HepG2 (cell line): Measurements from ENCODE around the gene KRT32. TPM values are rescaled to one million over a fixed set of nuclear protein-coding genes. Genes with fewer than 3 reads are reported as not detected.

Experiments used
- ATAC-seq: fragments of 200-7000 bp; cut with Tn5 transposase; 3 replicates; pipeline ENCODE4 v1.9.1; 2020; ENCODE audit warnings: mild to moderate bottlenecking, moderate library complexity
- BruUV-seq: library from RNA; stranded (reverse); fragments of 400-500 nt; replicated peaks from 2 replicates; lab custom pipeline; 2021; lab: Mats Ljungman, UMichigan
- CTCF ChIA-PET: fragments of 300-600 bp; formaldehyde crosslinking; extraction: SDS; loops from one replicate; lab custom pipeline; 2021; ENCODE audit warnings: low total read pairs, inconsistent platforms, low intra/inter-chr PET ratio; lab: Yijun Ruan, JAX
- POLR2A ChIA-PET: fragments of 350-600 bp; sonication (Branson Sonifier 250); formaldehyde crosslinking; loops from one replicate; lab custom pipeline; 2020; ENCODE audit warnings: antibody characterized with exemption, inconsistent platforms; lab: Yijun Ruan, JAX
- DNase-seq: peaks from one replicate; pipeline ENCODE4 v3.0.0-alpha.2; 2015; ENCODE audit warnings: low spot score
- FAIRE-seq: peaks from 3 replicates; lab custom pipeline; 2011; peaks lifted over from hg19 to GRCh38; lab: Jason Lieb, UNC
- H2AFZ ChIP-seq: one replicate; pipeline ENCODE4 v1.6.1; 2011; ENCODE audit warnings: low read length, inconsistent platforms
- H3K27ac ChIP-seq: fragments of 300-600 bp; 3 replicates; pipeline ENCODE4 v1.8.0; 2011; ENCODE audit warnings: mixed run types, mild to moderate bottlenecking, mixed read lengths, low read length, inconsistent platforms; ENCODE audit not compliant: insufficient read depth; ENCODE audit errors: extremely low read length
- H3K27me3 ChIP-seq, 2 experiments: fragments of 200-600 bp in 1 of 2; 2 replicates in 1 of 2; 3 replicates in 1 of 2; pipeline versions ENCODE4 v1.6.0 to v1.8.0; 2011; ENCODE audit warnings: low read length in 2 of 2, mild to moderate bottlenecking in 2 of 2, moderate library complexity in 2 of 2, inconsistent platforms in 1 of 2; ENCODE audit not compliant: insufficient read depth in 2 of 2, control insufficient read depth in 1 of 2
- H3K36me3 ChIP-seq, 2 experiments: fragments of 200-600 bp in 1 of 2; replicated peaks in 1 of 2; 2 replicates in 1 of 2; 3 replicates in 1 of 2; pipeline versions ENCODE4 v1.5.1 to v1.8.0; 2011; ENCODE audit warnings: low read length in 2 of 2, inconsistent platforms in 1 of 2; ENCODE audit not compliant: insufficient read depth in 2 of 2, control insufficient read depth in 1 of 2
- H3K4me1 ChIP-seq: 2 replicates; pipeline ENCODE4 v1.5.1; 2012; ENCODE audit warnings: low read length, inconsistent platforms; ENCODE audit not compliant: insufficient read depth
- H3K4me2 ChIP-seq: 2 replicates; pipeline ENCODE4 v1.6.0; 2011; ENCODE audit warnings: low read depth, low read length, inconsistent platforms
- H3K4me3 ChIP-seq, 3 experiments: fragments of 200-600 bp in 1 of 3; sonication (generic), shearing (Covaris generic) in 1 of 3; replicated peaks in 1 of 3; 2 replicates each; pipeline ENCODE4 v1.5.1; 2011 to 2016; ENCODE audit warnings: low read length in 3 of 3, inconsistent platforms in 2 of 3, low read depth in 2 of 3, mild to moderate bottlenecking in 2 of 3, control low read depth in 1 of 3, mixed read lengths in 1 of 3; ENCODE audit not compliant: insufficient read depth in 1 of 3
- H3K79me2 ChIP-seq: one replicate; pipeline ENCODE4 v1.6.1; 2011; ENCODE audit warnings: low read length, inconsistent platforms; ENCODE audit not compliant: insufficient read depth
- H3K9ac ChIP-seq: 2 replicates; pipeline ENCODE4 v1.6.0; 2011; ENCODE audit warnings: mild to moderate bottlenecking, low read depth, low read length, inconsistent platforms; ENCODE audit not compliant: insufficient read depth
- H3K9me3 ChIP-seq: 2 replicates; pipeline ENCODE4 v1.5.1; 2012; ENCODE audit warnings: mild to moderate bottlenecking, low read length
- H4K20me1 ChIP-seq: 2 replicates; pipeline ENCODE4 v1.6.0; 2011; ENCODE audit warnings: inconsistent platforms, mild to moderate bottlenecking, low read length, moderate library complexity; ENCODE audit not compliant: insufficient read depth
- DBP ChIP-seq: sonication (generic); formaldehyde crosslinking; IDR thresholded peaks from 2 replicates; pipeline ENCODE4 v1.4.0; 2020; ENCODE audit warnings: missing genetic modification reagents; ENCODE audit errors: not compliant biosample characterization
- HCFC1 ChIP-seq: fragments of 150-350 bp; IDR thresholded peaks from 2 replicates; pipeline ENCODE4 v1.6.1; 2014; ENCODE audit warnings: low read depth, low read length
- HOXA3 ChIP-seq: sonication (generic); formaldehyde crosslinking; IDR thresholded peaks from 2 replicates; pipeline ENCODE4 v1.5.0; 2020; ENCODE audit warnings: missing genetic modification reagents
- JUNB ChIP-seq: sonication (generic); formaldehyde crosslinking; IDR thresholded peaks from 2 replicates; pipeline ENCODE4 v1.8.0; 2022; ENCODE audit warnings: missing genetic modification reagents, mild to moderate bottlenecking, borderline replicate concordance
- MAFG ChIP-seq: sonication (generic); formaldehyde crosslinking; IDR thresholded peaks from 2 replicates; pipeline ENCODE4 v1.5.1; 2020; ENCODE audit warnings: mild to moderate bottlenecking, missing genetic modification reagents
- MYNN ChIP-seq: sonication (generic); formaldehyde crosslinking; IDR thresholded peaks from 2 replicates; pipeline ENCODE4 v1.4.0; 2020; ENCODE audit warnings: mild to moderate bottlenecking, low read depth, missing genetic modification reagents
- MZF1 ChIP-seq: sonication (generic); formaldehyde crosslinking; IDR thresholded peaks from 2 replicates; pipeline ENCODE4 v1.8.1; 2023; ENCODE audit warnings: mild to moderate bottlenecking, missing genetic modification reagents, borderline replicate concordance
- RFXAP ChIP-seq: sonication (generic); formaldehyde crosslinking; IDR thresholded peaks from 2 replicates; pipeline ENCODE4 v1.4.0; 2020; ENCODE audit warnings: missing genetic modification reagents, borderline replicate concordance
- XRCC5 ChIP-seq: fragments of 200-400 bp; formaldehyde crosslinking; optimal IDR thresholded peaks from 2 replicates; pipeline ENCODE3; 2017; ENCODE audit warnings: mild to moderate bottlenecking, low read length
- ZBTB43 ChIP-seq: sonication (generic); formaldehyde crosslinking; conservative IDR thresholded peaks from 2 replicates; pipeline ENCODE4 v1.4.0; 2020; ENCODE audit warnings: missing genetic modification reagents
- ZFAT ChIP-seq: sonication (generic); formaldehyde crosslinking; conservative IDR thresholded peaks from 2 replicates; pipeline ENCODE4 v1.8.1; 2023; ENCODE audit warnings: missing genetic modification reagents, inconsistent platforms
- ZNF205 ChIP-seq: IDR thresholded peaks from 2 replicates; pipeline ENCODE4 v1.6.1; 2018; ENCODE audit warnings: missing biosample characterization, missing genetic modification reagents
- ZNF274 ChIP-seq: sonication (generic); formaldehyde crosslinking; IDR thresholded peaks from 2 replicates; pipeline ENCODE4 v1.5.1; 2020; ENCODE audit warnings: mild to moderate bottlenecking, missing genetic modification reagents
- WGBS: methylation state at CpG from one replicate; pipeline ENCODE4 v1.1.6; 2017; ENCODE audit warnings: low lambda C conversion rate; 5-methylcytosine and 5-hydroxymethylcytosine counted together
- in situ Hi-C: cut with HindIII; loops from 2 replicates; pipeline ENCODE4 v1.10.0; 2017; ENCODE audit warnings: low pct_unique_long_range_greater_than_20kb; ENCODE audit not compliant: extremely low pct_ligation_motif_present
- intact Hi-C: fragments of 100-400 bp; cut with micrococcal nuclease; formaldehyde crosslinking; loops from one replicate; pipeline ENCODE4 v1.10.0; 2022; ENCODE audit not compliant: unreplicated experiment
- polyA plus RNA-seq, 8 experiments: library from polyadenylated mRNA; depleted of rRNA in 3 of 8; stranded (reverse) in 7 of 8; unstranded in 1 of 8; fragments of >200 nt; fragmentation: Illumina TruSeq in 4 of 8; extraction: Trizol in 4 of 8; gene quantifications; 2 replicates each; pipeline versions ENCODE4 v1.2.1 to v1.2.3, GENCODE V29; 2011 to 2016; ENCODE audit warnings: low read depth in 4 of 8, missing spikeins in 1 of 8, mixed read lengths in 1 of 8; ENCODE audit not compliant: insufficient read depth in 1 of 8
- total RNA-seq, 5 experiments: library from RNA; depleted of rRNA; stranded (reverse); fragments of >200 nt; fragmentation: Illumina TruSeq; extraction: Trizol; gene quantifications; 2 replicates each; pipeline ENCODE4 v1.2.3, GENCODE V29; 2016; ENCODE audit warnings: low read depth in 1 of 5
- TF ChIP-seq, protein P1 (sequence below): sonication (generic); formaldehyde crosslinking; IDR thresholded peaks from 2 replicates; pipeline ENCODE4 v1.8.1; 2023; ENCODE audit warnings: mild to moderate bottlenecking, moderate library complexity, missing genetic modification reagents
- TF ChIP-seq, protein P2 (sequence below): IDR thresholded peaks from 2 replicates; pipeline ENCODE4 v1.6.1; 2016; ENCODE audit warnings: low read depth, control low read depth
- TF ChIP-seq, protein P3 (sequence below): sonication (generic); formaldehyde crosslinking; IDR thresholded peaks from 2 replicates; pipeline ENCODE4 v1.4.0; 2020; ENCODE audit warnings: missing genetic modification reagents

The KRT32 gene
- total and polyA plus RNA-seq, 2 of the 13 experiments (the other 11 are each of a cell fraction or from before 2014, with no cell fraction given), result not detected

DNA sequence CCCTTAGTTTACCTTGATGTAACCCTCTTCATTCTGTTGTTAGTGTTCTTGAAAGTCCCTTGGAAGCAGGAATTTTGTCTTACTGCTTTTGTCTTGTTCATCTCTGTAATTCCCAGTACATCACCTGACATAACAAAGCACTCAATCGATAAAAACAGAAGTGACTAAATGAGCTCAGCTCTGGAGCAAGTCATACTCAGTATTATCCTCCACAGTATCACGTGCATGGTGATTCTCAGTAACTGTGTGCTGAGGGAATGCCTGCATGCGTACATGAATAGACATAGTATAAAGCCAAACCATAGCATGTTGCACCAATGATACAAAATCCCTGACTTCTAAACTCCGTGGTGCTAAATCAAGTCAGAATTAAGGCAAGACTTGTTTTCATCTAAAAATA, 33.6 kb downstream of the KRT32 start:
- H3K79me2 ChIP-seq, result no peaks in the 10 kb centered on the region
- no peaks in the 10 kb centered on the region for H3K36me3 ChIP-seq
- ChIA-PET CTCF (no interaction called here), POLR2A (no interaction called here)
- no peak overlapping the region for H3K4me3 ChIP-seq
- intact Hi-C loops, result no loop called here
- 34% methylated on average over 4 of the region's 4 CpGs for WGBS
- H3K4me2 ChIP-seq, result no peak overlapping the region
- no peaks in the 10 kb centered on the region for H3K9me3 ChIP-seq
- peaks cover 11% of the 10 kb centered on the region; the same call in 1 of the 2 replicates for H3K4me1 ChIP-seq
- H2AFZ ChIP-seq, result no peak overlapping the region
- no peaks in the 10 kb centered on the region for H4K20me1 ChIP-seq
- in situ Hi-C loops, result no loop called here
- H3K9ac ChIP-seq, result no peak overlapping the region
- DNase-seq (no peak), FAIRE-seq (no peak), ATAC-seq (no peak)
- H3K27me3 ChIP-seq, result no peaks in the 10 kb centered on the region; a peak in 1 of 5 replicates
- H3K27ac ChIP-seq, result no peak overlapping the region
- BruUV-seq, result no TSS peak
- TF ChIP-seq MYNN (CRISPR knock-in tag), result no peak
- TF ChIP-seq ZNF274 (CRISPR knock-in tag), result no peak
- no peak for TF ChIP-seq HOXA3 (CRISPR knock-in tag)
- no peak for TF ChIP-seq MAFG (CRISPR knock-in tag)
- no peak for TF ChIP-seq DBP (CRISPR knock-in tag)
- TF ChIP-seq RFXAP (CRISPR knock-in tag), result no peak
- TF ChIP-seq ZNF205 (CRISPR knock-in tag), result no peak
- TF ChIP-seq HCFC1, result no peak
- TF ChIP-seq, protein P1, sequence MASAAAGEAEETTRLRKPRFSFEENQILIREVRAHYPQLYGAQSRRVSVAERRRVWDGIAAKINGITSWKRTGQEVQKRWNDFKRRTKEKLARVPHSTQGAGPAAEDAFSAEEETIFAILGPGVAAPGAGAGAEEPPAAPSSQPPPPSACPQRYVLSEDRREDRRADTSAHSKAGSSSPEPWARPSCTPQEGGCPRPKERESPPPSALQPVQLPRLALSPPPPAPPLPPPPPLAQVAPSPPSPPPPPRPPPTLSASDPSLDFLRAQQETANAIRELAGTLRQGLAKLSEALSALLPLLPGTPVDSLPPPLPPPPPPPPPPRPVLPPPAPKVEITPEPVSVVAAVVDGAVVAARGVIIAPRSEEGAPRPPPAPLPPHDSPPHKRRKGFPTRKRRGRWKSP (CRISPR knock-in tag), result no peak
- no peak for TF ChIP-seq ZFAT (CRISPR knock-in tag)
- TF ChIP-seq, protein P2, sequence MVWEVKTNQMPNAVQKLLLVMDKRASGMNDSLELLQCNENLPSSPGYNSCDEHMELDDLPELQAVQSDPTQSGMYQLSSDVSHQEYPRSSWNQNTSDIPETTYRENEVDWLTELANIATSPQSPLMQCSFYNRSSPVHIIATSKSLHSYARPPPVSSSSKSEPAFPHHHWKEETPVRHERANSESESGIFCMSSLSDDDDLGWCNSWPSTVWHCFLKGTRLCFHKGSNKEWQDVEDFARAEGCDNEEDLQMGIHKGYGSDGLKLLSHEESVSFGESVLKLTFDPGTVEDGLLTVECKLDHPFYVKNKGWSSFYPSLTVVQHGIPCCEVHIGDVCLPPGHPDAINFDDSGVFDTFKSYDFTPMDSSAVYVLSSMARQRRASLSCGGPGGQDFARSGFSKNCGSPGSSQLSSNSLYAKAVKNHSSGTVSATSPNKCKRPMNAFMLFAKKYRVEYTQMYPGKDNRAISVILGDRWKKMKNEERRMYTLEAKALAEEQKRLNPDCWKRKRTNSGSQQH (CRISPR knock-in tag), result no peak
- no peak for TF ChIP-seq JUNB (CRISPR knock-in tag)
- TF ChIP-seq, protein P3, sequence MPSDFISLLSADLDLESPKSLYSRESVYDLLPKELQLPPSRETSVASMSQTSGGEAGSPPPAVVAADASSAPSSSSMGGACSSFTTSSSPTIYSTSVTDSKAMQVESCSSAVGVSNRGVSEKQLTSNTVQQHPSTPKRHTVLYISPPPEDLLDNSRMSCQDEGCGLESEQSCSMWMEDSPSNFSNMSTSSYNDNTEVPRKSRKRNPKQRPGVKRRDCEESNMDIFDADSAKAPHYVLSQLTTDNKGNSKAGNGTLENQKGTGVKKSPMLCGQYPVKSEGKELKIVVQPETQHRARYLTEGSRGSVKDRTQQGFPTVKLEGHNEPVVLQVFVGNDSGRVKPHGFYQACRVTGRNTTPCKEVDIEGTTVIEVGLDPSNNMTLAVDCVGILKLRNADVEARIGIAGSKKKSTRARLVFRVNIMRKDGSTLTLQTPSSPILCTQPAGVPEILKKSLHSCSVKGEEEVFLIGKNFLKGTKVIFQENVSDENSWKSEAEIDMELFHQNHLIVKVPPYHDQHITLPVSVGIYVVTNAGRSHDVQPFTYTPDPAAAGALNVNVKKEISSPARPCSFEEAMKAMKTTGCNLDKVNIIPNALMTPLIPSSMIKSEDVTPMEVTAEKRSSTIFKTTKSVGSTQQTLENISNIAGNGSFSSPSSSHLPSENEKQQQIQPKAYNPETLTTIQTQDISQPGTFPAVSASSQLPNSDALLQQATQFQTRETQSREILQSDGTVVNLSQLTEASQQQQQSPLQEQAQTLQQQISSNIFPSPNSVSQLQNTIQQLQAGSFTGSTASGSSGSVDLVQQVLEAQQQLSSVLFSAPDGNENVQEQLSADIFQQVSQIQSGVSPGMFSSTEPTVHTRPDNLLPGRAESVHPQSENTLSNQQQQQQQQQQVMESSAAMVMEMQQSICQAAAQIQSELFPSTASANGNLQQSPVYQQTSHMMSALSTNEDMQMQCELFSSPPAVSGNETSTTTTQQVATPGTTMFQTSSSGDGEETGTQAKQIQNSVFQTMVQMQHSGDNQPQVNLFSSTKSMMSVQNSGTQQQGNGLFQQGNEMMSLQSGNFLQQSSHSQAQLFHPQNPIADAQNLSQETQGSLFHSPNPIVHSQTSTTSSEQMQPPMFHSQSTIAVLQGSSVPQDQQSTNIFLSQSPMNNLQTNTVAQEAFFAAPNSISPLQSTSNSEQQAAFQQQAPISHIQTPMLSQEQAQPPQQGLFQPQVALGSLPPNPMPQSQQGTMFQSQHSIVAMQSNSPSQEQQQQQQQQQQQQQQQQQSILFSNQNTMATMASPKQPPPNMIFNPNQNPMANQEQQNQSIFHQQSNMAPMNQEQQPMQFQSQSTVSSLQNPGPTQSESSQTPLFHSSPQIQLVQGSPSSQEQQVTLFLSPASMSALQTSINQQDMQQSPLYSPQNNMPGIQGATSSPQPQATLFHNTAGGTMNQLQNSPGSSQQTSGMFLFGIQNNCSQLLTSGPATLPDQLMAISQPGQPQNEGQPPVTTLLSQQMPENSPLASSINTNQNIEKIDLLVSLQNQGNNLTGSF (CRISPR knock-in tag), result no peak
- no peak for TF ChIP-seq ZBTB43 (CRISPR knock-in tag)
- TF ChIP-seq MZF1 (CRISPR knock-in tag), result no peak
- TF ChIP-seq XRCC5, result no peak
